ENCODE results near the gene PROC.
"Not testable (repeated sequence)": the region's sequence is repeated elsewhere in the genome, so short reads cannot be mapped to it uniquely, and the experiment has no call there.

PROC gene

DNA sequence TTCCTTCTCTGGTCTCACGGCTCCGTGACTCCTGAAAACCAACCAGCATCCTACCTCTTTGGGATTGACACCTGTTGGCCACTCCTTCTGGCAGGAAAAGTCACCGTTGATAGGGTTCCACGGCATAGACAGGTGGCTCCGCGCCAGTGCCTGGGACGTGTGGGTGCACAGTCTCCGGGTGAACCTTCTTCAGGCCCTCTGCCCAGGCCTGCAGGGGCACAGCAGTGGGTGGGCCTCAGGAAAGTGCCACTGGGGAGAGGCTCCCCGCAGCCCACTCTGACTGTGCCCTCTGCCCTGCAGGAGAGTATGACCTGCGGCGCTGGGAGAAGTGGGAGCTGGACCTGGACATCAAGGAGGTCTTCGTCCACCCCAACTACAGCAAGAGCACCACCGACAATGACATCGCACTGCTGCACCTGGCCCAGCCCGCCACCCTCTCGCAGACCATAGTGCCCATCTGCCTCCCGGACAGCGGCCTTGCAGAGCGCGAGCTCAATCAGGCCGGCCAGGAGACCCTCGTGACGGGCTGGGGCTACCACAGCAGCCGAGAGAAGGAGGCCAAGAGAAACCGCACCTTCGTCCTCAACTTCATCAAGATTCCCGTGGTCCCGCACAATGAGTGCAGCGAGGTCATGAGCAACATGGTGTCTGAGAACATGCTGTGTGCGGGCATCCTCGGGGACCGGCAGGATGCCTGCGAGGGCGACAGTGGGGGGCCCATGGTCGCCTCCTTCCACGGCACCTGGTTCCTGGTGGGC lies 10.0 kb downstream of the PROC start:
- no peak for DNase-seq

DNA sequence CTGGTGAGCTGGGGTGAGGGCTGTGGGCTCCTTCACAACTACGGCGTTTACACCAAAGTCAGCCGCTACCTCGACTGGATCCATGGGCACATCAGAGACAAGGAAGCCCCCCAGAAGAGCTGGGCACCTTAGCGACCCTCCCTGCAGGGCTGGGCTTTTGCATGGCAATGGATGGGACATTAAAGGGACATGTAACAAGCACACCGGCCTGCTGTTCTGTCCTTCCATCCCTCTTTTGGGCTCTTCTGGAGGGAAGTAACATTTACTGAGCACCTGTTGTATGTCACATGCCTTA lies 10.5 kb downstream of the PROC start:
- DNase-seq: no peak

DNA sequence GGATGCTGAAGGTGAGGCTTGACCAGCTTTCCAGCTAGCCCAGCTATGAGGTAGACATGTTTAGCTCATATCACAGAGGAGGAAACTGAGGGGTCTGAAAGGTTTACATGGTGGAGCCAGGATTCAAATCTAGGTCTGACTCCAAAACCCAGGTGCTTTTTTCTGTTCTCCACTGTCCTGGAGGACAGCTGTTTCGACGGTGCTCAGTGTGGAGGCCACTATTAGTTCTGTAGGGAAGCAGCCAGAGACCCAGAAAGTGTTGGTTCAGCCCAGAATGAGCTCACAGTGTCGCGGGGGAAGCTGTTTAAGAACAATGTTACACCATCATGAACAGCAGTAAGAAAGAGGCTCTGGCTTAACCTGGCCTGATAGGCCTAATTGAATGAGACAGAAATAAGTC lies 11.1 kb downstream of the PROC start:
- no peak for DNase-seq

DNA sequence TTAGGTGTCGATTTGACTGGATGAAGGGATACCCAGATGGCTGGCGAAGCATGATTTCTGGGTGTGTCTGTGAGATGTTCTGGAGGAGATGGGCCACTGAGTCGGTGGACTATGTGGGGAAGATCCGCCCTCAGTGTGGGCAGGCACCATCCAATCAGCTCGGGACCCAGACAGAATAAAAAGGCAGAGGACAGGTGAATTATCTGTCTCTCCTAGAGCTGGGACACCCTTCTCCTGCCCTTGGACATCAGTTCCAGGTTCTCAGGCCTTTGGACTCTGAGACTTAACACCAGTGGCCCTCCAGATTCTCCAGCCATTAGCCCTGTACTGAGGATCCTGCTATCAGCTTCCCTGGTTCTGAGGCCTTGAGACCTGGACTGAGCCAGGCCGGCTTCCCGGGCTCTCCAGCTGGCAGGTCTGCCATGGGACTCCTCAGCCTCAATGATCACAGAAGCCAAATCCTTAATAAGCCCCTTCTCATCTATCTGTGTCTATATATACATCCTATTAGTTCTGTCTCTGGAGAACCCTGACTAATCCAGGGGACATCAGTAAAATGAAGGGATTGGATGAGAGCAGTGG lies 11.7 kb downstream of the PROC start:
- no peak for DNase-seq

DNA sequence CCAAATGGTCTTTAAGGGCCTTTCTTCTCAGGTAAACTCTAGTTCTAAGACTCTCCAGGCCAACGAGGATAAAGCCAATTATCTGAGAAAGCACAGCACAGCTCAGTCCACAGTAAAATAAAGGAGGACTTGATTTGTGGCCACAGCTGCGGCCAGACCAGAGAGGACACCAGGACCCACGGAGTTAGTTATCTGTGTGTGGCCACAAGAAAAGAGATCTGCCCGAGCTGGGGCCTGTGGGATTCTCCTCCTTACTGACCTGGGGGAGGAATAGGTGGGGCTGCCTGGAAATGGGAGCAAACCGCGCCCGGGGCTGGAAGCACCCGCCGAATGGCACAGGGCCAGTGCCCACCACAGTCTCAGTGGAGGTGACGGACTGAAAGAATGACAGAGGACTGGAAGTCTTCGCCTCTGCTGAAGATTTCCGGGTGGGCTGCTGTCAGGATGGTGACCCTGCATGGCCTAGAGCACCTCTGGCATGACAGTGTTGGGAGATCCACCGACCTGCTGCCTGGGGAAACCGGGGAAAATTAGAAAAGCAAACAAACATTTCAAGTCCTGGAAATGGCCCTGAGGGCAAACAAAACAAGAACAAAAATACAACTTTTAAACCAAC lies 13.3 kb downstream of the PROC start:
- DNase-seq: no peak

DNA sequence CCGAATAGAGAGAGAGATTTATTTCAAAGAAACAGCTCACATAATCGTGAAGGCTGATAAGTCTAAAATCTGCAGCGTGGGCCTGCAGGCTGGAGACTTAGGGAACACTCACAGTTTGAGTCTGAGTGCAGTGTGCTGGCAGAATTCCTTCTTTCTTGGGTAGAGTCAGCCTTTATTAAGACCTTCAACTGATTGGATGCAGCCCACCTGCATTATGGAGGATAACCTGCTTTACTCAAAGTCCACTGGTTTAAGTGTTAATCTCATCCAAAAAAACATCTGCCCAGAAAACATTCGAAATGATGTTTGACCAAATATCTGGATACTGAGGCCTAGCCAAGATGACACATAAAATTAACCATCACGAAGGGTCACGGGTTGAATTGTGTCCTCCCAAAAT lies 16.3 kb downstream of the PROC start:
- no peak for DNase-seq

DNA sequence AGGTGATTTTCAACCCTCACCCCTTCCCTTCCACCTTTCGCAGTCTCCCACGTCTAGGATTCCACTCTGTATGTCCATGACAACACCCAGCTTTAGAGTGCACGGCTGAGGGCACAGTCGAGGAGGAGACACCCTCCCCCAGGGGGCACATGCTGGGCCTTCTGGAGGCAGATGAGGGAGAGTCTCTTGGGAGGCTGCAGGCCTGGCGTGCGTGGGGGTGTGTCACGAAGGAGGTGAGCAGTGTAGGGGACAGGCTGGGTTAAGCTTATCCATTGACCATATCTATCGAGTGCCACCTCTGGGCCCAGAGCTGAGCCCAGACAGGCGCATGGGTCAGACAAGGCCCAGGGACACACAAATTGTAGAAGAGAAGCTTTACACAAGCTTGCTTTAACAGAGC lies 18.8 kb downstream of the PROC start:
- DNase-seq: no peak

DNA sequence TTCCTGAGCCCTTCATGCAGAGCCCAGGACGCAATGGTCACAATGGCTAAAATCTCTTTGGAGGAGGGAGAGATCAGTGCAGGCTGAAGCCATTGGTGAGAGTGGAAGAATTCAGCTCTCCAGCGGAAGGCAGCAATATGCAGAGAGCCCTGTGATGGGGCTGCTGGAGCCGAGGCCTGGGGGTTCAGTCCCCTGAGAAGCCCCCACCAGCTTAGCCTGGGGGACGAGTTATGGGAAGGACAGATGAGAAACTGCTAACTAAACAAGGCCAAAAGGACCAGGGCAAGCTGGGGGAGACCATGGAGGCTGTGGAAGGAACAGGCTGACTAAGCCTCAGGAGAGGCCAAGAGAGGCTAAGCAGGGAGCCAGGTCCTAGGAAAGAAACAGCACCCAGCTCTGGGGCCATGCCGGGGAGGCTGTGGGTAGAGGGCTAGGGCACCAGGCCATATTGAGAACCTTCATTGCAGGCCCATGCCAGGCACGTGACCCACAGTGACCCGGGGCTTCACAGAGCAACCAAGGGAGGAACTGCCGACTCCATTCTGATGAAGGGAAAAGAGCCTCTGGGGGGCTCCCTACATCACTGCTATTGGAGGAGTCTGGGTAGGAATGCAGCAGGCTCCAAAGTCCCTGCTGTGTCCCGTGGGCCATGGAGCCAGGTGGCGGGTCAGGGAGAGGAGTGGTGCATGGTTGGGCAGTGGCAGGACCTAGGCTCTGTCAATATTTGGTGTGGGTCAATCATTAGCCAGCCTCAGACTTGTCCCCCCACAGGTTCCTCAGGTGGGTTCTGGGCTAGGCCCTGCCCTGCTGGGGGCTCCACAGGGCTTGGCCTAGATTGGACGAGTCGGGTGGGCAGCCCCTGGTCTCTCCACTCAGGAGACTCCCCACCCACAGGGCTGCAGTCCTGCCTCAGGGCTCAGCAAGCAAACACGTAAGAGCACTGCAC lies 19.8 kb downstream of the PROC start:
- no peak for DNase-seq

DNA sequence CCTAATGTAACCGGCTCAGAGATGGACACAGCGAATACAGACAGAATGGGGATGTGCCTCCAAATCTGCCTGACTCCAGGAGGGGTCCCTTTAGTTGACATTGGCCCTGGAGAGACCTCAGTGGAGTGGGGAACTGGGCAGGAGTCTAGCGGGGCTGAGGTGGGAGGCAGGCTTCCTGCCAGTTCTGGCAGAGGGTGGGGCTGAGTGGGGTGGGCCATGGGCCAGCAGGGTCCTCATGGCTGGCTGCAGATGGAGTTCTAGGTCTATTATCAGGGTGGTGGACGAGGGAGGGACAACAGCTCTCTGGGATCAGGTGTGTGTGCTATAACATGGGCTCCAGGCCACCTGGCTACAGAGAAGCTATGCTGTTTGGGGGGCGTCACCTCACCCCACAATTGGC lies 21.1 kb downstream of the PROC start:
- no peak for DNase-seq

DNA sequence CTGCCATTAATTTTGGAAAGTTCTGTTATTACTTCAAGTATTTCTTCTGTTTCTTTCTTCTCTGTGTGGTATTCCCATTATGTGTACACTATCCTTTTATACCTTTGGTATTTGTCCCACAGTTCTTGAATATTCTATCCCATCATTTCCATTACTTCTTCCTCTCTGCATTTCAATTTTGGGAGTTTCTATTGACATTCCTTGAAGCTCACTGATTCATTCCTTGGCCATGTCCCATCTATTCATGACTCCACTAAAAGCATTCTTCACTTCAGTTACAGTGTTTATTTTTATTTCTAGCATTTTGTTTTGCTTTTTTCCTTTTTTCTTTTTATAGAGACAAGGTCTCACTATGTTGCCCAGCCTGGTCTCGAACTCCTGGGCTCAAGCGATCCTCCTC lies 30.3 kb downstream of the PROC start:
- no peak for DNase-seq

DNA sequence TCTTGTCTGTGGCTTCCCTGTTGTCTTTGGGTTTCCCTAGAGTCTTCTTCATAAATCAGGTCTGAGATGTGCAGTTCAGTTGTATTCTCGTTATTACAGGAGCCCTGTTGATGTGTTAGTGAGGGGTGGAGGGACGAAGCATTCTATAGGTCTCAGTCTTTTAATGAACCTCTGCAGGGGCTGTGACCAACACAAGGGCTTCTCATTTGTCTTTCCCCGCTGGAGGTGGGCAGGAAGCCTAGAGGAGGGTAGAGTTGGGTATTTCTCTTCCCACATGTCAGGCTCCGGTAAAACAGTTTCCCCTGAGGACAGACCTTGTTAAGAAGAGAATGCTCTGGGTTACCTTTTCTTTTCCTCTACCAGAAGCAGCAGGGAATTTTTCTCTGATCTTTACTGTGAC lies 31.2 kb downstream of the PROC start:
- no peak for DNase-seq

DNA sequence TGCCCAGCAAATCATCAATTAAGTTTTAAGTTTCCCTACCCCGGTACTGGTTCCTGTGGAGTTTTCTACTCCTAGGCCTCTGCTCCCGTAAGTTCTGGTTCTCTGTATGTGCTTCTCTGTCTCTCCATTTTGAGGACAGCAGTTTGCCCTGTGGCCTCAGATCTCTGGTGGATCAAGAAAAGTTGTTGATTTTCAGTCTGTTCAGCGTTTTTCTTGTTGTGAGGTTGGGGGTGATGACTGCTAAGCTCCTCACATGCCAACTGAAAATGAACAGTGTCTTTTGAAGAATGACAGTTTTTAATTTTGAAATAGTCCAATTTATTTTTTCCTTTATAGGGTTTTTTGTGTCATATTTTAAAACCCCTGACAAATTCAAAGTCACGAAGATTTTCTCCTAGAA lies 31.7 kb downstream of the PROC start:
- DNase-seq: no peak

DNA sequence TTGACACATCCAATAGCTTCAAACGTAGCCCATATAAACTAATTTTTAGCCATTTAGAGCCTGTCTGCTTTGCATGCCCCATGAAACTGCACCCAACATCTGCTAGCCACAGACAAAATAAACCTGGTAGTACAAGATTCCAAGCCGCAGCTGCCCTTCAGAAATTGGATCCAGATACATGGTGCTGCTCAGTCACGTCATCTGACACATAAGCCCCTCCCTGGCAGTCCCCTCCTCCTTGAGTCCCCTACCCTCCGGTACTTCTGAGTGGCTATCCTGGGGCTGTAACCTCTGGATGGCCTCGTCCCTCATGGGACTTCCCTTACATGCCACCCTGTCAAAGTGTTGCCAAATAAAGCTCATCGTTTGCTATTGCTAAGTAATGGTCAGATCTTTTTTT lies 33.8 kb downstream of the PROC start:
- no peak for DNase-seq

DNA sequence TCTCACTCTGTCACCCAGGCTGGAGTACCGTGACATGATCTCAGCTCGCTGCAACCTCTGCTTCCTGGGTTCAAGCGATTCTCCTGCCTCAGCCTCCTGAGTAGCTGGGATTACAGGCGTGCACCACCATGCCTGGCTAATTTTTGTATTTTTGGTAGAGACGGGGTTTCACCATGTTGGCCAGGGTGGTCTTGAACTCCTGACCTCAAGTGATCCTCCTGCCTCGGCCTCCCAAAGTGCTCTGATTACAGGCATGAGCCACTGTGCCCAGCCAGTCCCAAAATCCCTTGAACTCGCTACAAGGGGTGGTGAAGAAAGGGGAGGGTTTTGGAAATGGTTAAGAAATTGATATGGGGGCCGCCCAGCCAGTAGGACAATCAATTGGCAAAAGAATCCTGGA lies 34.2 kb downstream of the PROC start:
- DNase-seq: not testable (repeated sequence)

DNA sequence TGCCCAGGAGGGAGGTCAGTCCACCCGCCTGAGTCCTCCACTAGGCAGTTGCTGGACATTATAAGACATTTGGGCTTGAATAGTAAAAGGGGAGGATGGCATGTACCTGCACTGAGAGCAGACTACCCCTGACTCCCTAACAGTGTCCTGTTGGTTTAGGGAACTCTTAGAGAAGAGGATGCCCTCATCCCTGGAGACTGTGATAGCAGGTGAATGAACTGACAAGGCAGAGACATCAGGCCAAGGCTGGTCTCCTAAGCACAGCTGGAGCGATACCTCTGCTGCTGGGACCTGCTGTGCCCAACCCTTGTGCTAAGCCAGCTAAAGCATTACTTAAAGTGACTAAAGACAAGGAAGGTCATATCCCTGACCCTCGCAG lies 34.8 kb downstream of the PROC start:
- DNase-seq: no peak

DNA sequence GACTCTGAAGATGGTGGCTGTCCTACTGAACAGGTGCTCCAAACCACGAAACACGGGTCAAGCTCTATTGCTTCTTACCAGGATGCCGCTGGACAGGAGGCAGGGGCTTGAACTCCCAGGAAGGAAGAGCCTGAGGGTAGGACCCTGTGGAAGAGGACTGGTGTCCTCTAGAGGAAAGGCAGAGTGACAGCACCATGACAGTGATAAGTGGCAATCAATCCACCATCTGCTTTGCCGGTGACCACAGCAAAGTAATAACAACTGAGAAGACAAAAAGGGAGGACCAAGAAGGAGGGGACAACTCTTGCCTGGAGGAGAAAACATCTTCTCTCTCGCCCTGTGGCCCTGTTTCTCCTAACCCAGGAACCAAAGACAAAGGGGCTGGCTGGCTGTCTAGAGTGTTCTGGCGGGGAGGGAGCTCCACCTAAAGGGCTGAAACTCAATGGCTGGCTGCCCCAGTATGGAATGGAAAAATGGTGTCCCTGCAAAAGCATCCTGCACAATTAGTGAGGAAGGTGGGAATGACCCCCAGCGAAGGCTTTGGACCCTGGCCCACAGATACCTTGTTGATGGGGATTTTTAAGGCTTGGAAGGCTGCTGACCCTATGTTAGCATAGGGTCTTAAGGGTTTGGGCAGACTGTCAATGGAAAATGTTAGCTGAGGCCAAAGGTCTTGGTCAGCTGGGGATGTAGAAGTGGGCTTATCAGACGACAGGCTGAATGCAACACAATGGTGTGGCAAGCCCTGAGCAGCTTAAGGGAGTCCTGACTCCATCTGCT lies 35.4 kb downstream of the PROC start:
- no peak for DNase-seq

DNA sequence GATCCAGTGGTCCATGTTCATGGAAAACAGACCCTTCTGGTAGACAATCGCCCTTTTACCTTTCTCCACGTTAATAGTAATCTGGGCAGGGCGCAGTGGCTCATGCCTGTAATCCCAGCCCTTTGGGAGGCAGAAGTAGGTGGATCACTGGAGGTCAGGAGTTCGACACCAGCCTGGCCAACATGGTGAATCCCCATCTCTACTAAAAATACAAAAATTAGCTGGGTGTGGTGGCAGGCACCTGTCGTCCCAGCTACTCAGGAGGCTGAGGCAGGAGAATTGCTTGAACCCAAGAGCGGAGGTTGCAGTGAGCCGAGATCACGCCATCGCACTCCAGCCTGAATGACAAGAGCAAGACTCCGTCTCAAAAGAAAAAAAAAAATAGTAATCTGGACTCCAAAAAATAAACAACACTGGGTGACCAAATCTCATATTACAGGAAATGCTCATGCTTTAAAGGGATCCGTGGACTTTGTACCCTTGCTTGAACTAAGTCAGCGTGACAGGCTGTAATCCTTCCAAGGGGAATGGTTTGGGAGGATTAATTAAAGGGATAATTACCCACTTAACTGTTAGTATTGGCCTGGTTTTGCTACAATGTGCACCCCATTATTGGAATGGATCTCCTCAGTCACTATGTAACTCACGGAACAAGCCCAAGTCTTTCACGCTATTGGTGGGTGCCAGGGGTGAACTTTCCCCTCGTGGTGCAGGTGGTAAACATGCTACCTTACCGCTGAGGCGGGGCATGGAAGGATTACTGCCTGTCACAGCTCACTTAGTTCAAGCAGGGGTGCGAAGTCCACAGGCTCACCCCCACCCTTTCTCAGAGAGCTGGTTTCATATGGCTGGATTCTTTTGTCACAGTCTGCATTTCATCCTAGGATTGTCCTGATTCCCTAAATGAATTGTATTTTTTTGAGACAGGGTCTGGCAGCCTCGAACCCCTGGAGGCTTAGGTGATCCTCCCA lies 36.7 kb downstream of the PROC start:
- DNase-seq: no peak

DNA sequence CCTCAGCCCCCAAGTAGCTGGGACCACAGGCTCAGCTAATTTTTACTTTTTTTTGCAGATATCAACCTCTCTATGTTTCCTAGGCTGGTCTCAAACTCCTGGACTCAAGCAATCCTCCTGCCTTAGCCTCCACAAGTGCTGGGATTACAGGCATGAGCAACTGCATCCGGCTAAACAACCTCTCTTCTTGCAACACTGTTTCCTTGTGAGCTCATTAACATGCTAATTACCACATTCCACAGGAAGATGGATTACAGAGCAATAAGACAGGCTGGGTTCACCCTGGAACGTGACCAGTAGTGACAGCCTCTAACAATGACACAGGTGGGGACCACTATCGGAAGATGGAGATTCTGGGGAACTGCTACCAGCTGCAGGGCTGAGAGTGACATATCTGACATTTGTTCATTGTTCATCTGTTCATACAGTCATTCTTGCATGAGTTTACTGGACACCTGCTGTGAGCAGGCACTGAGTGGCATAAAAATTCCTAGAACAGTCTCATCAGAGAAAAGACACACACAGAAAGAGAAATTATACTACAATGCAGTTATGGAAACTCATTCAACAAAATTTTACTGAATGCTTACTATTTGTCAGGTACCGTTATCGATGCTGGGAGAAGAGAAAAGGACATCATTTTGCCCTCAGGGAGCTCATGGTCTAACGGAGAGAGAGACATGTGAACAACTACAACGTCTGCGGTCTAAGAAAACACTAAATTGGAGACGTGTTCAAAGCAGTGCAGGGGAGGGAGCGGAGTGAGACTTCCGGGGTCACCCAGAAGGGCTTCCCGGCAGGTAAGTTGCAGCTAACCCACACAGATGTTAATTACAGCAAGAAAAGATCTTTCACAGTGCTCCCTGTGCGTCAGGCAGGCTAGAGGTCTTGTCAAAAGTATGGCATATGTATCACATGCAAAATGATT lies 37.6 kb downstream of the PROC start:
- no peak for DNase-seq

DNA sequence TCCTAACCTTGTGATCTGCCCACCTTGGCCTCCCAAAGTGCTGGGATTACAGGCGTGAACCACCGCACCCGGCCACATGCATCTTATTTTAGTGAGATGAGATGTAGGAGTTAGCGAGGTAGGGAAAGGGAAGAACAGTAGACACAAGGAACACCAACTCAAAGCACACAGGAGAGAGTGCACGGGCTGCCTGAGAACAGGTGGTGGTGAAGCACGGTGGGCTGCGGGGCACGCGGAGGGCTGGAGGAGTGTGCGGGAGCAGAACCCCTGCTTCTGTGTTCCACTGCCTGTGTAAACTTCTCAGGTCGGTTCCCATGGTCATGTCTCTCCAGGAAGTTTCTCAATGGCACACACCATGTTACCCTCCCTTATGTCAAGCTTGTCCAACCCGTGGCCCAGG lies 38.7 kb downstream of the PROC start:
- DNase-seq: no peak

DNA sequence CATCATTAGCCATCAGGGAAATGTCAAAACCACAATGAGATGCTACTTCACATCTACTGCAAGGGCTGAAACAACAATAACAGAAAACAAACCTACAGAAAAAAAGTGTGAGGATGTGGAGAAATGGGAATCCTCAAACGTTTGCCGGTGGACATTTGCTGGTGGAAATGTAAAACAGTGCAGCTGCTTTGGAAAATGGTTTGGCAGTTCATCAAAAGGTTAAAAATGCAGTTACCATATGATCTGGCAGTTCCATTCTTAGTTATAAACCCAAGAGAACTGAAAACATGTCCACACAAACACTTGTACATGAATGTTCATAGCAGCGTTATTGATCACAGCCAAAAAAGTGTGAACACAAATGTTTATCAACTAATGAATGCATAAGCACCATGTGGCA lies 44.2 kb downstream of the PROC start:
- no peak for DNase-seq
